ENCODE measurements around the gene VPS54.
A peak's percentile ranks its signal among the peaks of the same experiment; 100 is the strongest.

Gene VPS54

DNA sequence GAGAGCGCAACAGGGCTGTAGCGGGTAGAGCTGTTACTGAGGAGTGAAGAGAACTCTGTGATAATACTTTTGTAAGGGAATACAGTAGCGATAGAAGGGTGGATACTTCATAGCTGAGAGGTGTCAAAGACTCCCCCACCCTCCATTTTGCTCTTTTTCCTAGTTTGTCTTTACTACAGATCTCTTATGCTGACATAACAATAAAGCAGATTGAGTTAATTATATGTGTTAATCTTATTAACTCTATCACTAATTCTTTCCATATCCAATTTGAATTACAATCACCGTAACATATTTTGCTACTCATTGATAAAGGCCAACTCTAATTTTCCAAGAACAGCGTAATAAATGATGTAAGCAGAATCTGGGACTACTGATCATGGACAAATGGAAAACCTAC, 120.4 kb downstream of the VPS54 start:
- DNase-seq, result no peak

DNA sequence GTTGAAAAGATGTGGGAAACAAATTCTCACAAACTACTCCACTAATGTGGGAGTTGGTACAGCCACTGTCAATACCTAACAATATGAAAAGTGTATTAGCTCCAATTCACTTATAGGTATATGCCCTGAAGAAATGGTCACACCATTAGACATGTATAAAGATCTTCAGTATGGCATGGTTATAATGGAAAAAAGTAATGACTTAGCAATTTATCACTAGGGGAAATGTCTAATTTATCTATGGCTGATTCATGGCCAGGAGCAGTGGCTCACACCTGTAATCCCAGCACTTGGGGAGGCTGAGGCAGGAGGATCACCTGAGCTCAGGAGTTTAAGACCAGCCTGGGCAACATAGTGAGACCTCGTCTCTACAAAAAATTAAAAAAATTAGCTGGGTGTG, 125.1 kb downstream of the VPS54 start:
- DNase-seq, result no peak

DNA sequence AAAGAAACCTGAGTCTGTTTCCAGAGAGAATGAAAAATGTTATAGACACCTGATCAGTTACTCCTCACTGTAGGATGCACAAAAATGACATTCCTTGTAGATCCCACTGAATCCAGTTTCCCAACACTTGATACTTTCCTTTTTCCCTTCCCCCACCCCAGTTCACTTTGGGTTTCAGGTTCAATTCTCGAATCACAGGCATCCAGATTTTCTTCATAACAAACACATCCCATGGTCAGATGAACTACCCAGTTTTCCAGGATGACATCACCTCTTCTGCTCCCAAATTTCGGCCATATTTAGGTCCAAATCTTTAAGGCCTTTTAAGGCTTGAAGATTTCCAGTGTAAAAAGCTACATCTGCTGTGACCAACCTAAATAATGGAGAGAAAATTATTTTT, 126.1 kb downstream of the VPS54 start:
- DNase-seq, result no peak

DNA sequence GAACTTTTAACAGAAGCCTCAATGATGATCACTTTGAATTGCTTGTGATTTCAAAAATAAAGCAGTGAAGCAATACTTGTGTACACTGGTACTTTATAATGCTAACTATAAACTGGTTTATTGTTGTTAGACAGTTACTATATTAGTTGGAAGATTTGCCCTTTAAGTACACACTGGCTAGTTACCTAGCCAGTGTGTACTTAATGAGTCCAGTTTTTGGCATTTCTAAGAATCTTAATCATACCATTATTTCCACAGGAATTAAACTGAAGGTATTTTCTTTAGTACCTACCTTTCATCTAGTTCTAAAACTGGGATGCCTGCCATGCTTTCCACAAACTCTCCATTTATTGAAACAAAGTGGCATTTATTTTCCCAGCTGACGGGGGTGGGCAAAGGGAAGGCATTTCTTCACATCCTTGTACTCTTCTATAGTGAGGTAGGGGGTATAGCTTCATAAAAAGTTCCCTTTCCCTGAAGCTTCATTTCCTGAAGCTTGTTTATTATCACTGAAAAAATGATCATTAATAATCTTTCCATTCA, 127.7 kb downstream of the VPS54 start:
- DNase-seq, result no peak

DNA sequence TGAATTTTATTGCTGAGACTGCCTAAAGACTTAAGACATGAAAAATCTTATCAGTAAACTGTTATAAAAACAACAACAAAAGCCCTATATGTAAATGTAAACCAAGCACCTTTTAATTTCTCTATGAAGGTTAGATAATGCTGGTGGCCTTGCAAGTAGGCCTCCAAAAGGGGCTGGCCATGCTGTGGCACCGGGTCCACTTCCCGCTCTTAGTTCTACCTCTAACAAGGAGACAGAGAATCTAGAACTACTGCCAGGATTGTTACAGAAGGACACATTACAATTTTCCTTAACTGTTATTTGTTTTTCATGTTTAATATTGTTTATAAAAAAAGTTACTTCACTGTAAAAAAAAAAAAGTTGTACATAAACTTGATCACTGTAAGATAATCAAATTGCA, 128.6 kb downstream of the VPS54 start:
- DNase-seq, result no peak

DNA sequence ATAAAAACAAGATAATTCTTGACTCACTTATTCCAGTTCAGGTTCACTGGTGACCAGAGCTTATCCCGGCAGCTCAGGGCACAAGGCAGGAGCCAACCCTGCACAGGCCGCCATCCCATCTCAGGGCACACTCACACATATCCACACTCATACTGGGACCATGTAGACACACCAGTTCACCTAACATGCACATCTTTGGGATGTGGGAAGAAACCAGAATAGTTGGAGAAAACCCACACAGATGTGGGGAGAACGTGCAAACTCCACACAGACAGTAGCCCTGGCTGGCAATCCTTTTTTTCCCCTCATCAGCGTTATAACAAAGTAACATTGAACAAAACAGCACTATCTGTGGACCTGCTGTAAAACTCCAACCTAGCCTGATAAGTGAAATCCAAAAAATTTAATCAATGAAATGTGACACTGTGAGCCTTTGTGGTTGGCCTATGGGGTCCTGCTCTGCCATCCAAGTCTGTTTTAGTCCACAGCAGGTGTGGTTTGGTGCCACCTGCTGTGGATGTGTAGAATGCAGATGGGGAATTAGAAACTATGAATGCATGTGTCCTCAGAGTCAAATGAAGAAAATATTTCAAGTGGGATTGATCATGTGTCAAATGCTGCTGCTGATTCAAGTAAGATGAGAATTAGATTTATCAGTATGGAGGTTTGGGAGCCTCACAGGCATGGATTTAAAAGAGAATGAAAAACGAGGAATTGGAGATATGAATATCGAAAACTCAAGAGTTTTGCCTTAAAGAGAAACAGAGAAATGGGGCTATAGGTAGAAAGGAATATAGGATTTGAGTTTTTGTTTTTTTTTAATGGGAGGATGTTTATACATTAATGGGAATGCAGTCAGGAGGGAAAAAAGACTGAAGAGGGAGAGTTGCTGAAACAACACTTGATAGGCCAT, 130.5 kb downstream of the VPS54 start:
- peak; percentile 0 to 54 for DNase-seq

DNA sequence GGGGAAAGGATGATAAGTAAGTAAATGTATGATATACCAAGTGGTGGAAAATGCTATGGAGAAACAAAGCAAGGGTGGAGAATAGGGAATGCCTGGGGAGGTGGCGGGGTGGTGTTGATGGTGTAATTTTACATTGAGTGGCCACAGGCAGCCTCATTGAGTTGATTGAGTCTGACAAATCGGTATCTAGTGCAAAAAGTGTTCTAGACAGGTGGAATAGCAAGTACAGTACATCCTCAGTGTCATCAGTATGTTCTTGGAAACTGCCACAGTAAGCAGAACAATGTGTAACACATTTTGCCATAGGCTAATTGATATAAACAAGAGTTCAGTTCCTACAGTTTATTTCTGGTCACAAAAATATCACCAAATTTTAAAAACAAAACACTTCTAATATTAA, 131.2 kb downstream of the VPS54 start:
- DNase-seq, result no peak

DNA sequence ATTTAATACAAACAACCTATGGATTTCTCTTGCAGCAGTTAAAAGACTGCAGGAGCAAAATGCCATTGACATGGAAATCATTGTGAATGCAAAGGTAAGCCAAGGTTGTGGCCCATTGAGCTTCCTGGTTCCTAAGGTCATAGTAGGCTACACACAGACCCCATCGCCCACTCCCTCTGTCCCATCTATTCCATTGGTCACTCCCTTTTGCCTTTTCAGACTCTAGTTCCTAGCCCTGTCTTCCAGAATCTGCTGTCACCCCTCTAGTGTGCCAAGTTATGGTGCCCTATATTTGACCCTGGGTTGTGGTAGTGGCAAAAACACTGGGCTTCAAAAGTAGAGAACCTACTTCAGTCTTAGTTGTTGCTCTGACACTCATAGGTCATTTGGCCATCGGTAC, 132.8 kb downstream of the VPS54 start:
- DNase-seq, result no peak

DNA sequence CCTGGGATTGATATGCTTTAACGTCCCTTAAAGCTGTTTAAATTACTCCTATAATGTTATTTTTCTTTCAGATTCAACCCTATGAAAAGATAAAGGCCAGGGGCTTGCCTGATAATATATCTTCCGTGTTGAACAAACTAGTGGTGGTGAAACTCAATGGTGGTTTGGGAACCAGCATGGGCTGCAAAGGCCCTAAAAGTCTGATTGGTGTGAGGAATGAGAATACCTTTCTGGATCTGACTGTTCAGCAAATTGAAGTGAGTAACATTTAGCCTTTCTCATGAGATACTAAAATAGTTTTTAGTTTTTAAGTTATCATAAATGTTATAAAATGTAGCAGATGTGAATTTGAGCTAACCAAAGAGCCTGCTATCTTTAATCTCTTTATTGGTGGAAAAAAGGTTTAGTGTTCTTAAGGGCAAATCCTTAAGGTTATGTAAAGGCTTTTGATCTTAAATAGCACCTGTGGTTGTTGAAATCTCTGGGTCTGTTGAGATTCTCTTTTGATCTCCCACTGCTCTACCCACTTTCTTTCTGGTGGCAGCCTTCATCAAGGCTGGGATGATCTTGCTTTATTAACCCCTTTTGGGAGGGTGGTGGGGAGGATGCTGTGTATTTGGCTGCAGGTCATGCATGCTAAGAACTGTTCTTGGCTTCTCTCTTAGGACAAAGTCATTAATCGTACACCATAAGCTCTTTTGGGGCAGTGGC, 136.7 kb downstream of the VPS54 start:
- no peak for DNase-seq

DNA sequence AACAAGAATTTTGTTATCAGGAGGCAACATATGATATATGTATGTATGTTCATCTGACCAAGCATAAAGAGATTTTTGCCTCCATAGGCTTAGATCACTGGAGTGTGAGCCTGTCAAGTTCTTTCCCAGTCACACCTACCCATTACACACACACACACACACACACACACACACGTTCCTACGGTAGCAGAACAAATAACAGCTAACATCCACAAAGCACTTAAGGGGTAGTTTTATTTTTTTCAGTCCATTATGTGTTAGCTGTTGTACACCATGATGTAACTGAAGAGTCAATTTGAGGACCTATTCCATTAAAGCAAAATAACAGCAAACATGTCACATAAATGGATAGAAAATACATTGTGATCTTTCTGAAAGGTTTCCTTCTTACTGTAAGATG, 138.0 kb downstream of the VPS54 start:
- no peak for DNase-seq

DNA sequence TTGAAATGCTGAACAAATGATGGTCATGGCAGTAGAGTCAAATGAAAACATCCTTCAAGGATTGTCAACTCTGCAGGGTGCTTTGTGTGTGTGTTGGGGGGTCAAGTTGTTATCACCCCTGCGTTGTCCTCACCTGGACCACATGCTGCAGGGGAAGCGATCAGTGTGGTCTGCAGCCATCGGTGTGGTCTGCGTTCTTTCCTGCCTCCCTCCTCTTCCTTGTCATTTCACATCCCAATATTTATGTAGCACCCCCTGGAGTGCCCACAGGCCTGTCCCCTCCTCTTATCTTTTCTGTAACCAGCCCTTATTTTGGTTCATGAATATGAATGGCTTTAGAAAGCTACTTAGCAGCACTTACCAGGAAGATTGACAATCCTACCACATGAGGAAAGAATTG, 138.6 kb downstream of the VPS54 start:
- no peak for DNase-seq

DNA sequence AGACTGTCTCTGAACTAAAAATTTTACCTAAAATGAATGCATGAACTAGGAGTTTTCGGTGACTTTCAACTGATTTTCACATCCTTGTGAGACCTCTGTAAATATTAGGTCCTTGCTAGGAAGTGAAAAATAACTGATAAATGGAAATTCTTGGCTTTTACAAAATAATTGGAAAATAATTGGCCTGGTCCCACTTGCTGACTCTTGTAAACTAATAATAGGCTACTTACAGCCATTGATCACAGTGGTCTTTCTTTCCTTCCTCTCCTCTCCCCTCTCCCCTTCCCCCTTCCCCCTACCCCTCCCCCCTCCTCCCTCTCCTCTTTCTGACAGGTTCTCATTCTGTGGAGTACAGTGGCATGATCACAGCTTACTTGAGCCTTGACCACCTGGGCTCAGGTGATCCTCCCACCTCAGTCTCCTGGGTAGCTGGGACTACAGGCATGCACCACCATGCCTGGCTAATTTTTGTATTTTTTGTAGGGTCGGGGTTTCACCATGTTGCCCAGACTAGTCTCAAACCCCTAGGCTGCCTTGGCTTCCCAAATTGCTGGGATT, 139.3 kb downstream of the VPS54 start:
- DNase-seq, result no peak

DNA sequence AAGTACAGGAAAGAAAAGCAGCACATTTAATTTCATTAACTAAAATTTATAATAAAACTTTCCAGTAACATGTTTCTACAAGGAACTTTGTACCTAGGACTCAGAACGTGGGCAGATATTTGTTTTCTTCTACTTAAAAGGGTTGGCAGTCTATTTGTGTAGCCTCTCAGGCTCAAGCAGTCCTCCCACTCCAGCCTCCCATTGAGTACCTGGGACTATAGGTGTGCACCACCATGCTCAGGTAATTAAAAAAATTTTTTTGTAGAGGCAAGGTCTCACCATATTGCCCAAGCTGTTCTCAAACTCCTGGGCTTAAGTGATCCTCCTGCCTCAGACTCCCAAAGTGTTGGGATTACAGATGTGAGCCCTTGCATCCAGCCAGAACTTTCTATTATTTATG, 140.7 kb downstream of the VPS54 start:
- no peak for DNase-seq

DNA sequence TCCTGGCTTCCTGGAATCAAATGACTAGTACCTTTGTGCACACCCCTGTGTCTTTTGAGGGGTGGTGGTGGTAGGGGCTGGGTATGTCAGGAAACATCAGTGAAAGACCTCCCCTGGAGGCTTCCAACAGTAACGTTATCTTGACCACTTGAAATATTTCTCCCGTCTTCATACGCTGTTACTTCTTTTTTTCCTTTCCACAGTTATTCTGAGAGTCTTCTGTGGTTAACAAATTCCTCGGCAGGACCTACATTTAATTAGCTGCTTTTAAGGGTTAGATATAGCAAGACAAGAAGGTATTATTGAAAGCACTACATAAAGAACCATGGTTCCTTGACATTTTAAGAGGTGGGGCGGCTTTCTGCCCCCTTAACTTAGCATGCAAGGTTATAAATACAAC, 142.9 kb downstream of the VPS54 start:
- DNase-seq, result no peak

DNA sequence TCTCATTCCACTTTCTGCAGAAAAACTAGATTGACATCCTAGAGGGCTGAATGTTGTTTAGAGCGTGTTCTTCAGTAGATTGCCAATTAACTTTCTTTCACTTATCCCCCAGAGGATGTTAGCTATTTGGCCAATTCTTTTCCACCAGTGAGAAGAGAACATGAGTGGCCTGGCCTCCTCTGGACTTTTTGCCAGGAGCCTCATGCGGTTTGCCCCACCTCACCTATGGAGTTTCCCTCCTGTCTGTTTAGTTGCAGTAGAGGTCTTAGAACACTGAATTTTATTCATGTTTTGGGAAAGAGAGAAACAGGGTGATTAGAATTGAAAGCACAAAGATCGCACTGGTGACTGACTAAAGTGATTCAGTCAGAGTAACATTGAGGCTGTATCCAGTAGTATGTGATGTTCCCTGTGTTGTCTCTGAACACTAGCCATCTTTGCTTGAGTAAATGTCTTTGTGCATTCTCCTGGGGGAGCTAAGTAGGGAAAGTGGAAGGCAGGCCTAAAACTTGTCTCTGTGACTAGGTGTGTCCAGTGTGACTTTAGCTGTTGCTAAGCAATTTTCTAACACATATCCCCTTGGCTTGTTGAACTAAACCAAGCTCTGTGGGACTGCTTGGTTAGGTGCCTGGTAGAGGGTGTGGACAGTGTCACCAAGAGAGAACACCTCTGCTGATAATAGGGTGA, 143.5 kb downstream of the VPS54 start:
- no peak for DNase-seq

DNA sequence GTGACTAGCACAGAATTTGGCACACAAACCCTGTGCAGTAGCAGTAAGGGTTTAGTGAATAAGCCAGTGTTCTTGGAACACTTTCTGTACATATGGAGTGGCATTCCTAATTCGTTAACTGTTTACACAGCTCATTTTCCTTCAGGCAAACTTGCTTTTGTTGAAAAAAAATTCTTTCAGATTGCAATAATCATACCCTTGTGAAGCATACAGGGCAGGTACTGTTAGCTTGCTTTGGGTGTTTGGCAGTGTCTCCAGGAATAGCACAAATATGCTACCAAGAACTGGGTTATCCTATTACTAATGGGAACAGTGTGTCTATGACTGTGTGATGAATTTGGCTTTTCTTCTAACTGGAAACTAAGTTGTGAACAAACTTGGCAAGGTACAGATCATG, 144.1 kb downstream of the VPS54 start:
- no peak for DNase-seq

DNA sequence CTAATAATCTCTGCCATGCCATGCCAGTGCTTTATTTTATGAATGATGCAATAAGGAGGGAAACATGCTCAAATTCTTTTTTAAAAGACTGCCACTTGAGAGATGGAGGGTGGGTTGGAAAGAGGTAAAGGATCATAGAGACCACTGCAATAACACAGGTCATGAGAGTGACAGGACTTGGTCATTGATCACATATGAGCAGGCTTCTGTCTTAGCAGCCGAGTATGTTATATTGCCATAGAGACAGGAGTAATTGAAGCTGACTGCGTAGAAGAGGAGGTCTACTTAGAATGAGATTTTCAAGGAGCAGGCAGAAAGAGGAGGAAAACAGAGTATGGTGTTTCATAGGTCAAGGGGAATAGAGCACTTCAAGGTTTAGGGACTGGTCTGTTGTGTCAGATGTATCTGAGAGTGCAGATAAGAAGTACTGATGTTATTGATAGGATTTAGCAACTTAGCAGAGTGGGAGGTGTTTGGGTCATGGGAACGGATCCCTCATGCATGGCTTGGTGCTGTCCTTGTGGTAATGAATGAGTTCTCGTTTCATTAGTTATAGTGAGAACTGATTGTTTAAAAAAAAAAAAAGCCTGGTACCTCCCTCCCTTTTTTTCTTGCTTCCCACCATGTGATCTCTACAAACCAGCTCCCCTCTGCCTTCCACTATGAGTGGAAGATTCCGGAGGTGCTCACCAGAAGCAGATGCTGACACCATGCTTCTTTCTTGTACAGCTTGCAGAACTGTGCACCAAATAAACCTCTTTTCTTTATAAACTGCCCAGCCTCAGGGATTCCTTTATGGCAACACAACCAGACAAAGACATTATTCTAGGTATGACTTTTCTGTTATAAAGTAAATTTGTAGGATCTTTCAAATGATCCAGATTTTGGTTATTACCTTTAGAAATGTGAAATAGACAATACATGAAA, 144.8 kb downstream of the VPS54 start:
- DNase-seq, result no peak

DNA sequence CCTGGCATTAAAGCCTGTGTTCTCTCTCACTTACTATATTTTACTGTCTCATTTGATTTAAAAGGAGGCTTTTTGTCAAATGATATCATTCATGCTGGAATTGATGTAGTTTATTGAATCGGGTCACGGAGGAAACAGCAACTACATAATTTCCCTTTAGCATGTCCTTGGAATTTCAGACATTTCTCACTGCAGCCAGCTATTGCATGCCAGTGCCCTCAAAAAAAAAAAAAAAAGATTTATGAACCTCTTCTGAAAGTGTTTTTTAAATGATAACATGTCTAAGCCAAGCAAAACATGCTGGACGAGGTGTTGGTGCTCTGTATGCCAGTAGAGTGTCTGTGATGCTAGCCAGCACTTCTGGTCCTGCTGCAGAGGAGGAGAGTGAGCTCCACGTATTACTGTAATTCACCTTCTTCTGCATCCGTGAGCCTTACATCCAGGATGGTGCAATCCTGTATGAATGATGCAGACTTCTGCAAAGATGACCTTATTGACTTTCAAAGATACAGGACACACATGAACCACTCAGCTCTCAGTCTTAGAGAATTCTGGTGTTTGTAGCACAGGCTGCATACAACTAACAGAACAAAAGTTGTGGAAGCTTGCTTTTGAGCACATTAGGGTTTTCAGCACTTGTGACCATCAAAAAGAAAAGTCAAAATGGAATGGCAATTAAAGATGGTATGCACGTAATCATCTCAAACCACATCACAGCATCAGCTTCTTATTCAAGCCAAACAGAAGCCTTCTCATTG, 146.5 kb downstream of the VPS54 start:
- DNase-seq, result no peak

DNA sequence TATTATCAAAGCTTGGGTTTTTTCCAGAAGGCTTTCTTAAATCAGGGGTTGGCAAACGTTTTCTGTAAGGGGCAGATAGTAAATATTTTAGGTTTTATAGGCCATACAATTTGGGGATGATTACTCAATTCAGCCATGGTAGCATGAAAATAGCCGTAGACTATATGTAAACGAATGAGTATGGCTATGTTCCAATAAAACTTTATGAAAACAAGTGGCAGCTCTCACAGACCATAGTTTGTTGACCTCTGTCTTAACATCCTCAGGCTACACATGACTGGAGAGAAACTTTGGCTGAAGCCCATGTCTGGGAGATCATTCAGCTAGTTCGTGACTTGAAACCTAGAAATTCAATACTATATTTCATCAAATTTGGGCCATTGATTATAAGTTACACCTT, 147.4 kb downstream of the VPS54 start:
- no peak for DNase-seq

DNA sequence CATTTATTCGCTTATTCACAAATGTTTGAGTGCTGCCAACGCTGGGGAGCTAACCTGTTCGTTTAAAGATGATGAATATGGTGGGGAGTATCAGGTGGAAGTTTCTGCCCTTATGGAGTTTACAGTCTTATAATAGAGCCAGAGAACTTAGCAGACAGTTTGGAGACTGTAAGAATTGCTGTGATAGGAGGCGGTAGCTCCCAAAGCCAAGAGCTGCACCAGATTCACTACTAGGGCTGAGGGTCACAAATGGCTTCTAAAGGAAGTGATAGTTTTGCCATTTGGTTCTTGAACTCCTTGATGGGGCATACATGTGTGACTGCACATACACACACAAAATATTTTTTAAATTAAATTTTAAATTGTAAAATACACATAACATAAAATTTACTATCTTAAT, 148.5 kb downstream of the VPS54 start:
- no peak for DNase-seq

DNA sequence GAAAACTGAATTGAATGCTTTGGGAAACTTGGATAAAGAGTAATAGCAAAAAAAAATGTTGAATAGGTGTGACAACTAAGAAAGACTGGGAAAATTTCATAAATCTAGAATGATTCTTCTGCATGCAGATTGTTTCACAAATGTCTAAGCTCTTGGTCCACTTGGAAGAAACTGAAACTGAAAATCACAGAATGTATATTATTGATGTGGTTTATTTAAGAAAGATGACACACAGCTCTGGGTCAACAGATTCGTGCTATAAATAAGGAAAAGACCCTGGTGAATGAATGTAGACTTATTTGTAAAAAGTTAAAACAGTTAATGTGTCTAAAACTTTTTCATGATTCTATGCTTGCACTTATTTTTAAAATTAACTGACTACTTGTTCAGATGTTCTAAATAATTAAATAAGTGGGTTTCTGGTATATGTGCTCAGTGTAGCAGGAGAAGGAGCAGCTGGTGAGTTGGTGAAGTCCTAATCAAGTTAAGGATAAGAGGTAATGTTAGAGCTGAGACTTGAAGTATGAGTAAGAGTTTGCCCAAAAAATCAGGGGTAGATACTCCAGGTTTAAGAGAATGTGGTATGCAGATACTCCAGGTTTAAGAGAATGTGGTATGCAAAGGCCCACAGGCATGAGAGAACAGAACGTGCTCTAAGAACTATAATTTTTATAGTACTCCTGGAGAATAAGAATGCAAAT, 153.1 kb downstream of the VPS54 start:
- DNase-seq, result no peak

Measured in NCI-H524 (cell line).